A673 (cell line): Measurements from ENCODE around the gene CLSTN1.

ENCODE experiments used
- CTCF ChIP-seq: fragments of 300-800, 200-600 bp; sonication (generic); conservative IDR thresholded peaks from 2 replicates; pipeline ENCODE4 v1.5.1; 2017; ENCODE audit warnings: low read depth, mild to moderate bottlenecking, antibody characterized with exemption, low read length, moderate library complexity, mixed read lengths
- EZH2 ChIP-seq: fragments of 200-600 bp; sonication (generic); IDR thresholded peaks from 2 replicates; pipeline ENCODE4 v1.6.1; 2017; ENCODE audit warnings: borderline replicate concordance, low read depth, mild to moderate bottlenecking, mixed read lengths, antibody characterized with exemption, low read length; ENCODE audit not compliant: poor library complexity, severe bottlenecking

- TF ChIP-seq CTCF: no peak
- no peak for TF ChIP-seq EZH2
These were observed 3.2 kb downstream of the CLSTN1 start for GRCh38 chr1:9820521-9820920.
